GM10266 (cell line): Measurements from ENCODE around the gene LMBR1L.
A peak's percentile ranks its signal among the peaks of the same experiment; 100 is the strongest.

Experiments
- DNase-seq: peaks from one replicate; pipeline ENCODE4 v3.0.0; 2012; ENCODE audit errors: extremely low spot score
- CTCF ChIP-seq: IDR thresholded peaks from 2 replicates; pipeline ENCODE4 v1.5.1; 2012; ENCODE audit warnings: mild to moderate bottlenecking, low read depth; ENCODE audit not compliant: control insufficient read depth, insufficient read depth; ENCODE audit errors: missing control alignments

Gene LMBR1L

DNA sequence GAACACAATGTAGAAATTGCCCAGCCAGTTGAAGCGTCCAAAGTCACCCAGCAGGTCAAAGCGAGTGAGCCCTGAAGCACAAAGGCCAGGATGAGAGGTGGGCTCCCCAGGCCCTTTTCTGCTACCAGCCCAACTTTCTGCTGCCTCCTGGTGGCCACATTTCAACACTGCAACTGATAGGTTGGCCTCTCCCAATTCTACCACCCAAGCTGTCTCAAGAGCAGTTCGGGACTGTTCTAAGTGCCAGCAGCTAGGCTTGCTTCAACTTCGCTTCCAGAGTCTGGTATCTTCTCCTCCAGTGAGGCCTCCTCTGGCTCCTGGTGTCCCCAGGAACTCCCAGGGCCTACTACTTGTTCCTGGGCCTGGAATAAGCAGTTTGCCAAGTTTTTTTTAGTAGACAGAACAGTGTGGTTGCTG lies 12.6 kb downstream of the LMBR1L start:
- DNase-seq, result peak; percentile 72
- peak; percentile 79 for TF ChIP-seq CTCF

DNA sequence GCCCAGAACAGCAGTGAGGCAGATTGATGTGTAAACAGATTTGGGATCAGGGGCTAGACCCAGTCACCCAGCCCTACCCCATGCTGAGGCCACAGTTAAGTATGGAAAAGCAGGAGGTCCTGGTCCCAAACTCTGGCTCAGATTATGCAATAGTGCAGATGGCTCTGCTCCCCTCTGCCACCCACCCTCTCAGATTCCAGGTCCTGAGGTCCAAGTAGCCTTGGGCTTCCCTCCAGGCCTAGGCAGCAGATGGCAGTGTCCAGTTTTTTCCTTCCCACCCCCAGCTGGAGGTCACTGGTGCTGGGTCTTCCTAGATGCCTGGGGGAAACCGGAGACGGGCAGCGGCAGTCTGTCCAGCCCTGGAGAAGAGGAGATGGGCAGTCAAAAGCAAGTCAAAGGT lies 13.3 kb downstream of the LMBR1L start:
- TF ChIP-seq CTCF, result no peak
- no peak for DNase-seq

- DNase-seq, result no peak
- no peak for TF ChIP-seq CTCF
Measured at GRCh38 chr12:49094975-49095365, 15.7 kb downstream of the LMBR1L start.

DNA sequence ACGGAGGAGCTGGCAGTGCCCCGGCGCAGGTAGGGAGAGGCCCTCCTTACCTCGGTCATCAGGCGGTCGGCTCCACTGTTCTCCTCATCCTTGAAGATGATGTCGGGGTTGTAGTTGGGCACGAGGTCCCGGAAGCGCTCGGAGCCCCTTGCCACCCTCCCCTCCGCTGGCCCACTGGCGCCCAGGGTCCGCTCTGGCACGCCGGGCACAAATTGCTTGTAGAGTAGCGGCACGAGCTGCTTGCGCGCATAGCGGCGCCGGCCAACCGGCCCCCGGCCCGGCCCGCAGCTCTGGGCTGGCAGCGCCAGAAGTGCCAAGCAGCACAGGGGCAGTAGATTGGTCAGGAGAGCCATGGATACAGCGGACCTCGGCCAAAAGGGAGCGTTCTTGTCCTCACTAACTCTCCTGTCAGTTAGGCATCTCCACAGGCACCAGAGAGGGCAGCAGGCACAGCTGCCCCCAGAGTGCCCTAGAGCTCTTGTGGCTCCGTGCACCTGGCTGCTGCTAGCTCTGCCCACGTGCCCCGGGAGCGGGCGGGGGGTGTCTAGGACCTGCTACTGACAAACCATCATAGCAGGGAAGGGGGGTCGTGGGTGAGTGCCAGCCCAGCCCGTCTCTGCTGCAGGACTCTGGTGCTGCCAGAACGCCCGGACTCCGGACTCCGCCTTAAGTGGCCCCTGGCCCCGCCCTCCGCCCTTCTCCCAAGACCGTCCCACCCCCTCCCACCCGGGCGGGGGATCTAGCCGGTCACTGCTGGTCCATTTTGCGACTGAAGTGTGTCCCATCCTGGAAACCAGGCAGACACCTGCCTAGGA lies 16.3 kb downstream of the LMBR1L start, which contains the start of gene DHH:
DHH (minus strand) TSS at position 642 of the 815 bp plus-strand sequence; CDS start at position 353, 289 bp downstream.
- TF ChIP-seq CTCF, result no peak
- no peak for DNase-seq

DNA sequence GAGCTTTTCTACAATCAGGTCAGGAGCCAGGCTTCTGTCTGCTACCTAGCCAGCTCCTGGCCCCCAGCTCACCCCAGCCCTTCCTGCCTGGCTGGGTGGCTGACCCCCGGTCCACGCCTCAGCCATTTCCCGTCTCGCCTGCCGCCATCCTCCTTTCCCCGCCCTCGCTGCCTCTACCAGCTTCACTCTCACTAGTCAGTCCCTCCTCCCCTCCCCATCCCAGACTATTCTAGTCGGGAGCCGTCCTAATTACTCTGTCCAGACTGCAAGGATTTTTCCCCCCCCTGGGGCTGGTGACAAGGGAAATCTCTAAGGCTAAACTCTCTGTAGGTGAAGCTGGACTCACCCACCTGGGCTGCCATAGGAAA lies 16.9 kb downstream of the LMBR1L start:
- no peak for TF ChIP-seq CTCF
- DNase-seq, result no peak

DNA sequence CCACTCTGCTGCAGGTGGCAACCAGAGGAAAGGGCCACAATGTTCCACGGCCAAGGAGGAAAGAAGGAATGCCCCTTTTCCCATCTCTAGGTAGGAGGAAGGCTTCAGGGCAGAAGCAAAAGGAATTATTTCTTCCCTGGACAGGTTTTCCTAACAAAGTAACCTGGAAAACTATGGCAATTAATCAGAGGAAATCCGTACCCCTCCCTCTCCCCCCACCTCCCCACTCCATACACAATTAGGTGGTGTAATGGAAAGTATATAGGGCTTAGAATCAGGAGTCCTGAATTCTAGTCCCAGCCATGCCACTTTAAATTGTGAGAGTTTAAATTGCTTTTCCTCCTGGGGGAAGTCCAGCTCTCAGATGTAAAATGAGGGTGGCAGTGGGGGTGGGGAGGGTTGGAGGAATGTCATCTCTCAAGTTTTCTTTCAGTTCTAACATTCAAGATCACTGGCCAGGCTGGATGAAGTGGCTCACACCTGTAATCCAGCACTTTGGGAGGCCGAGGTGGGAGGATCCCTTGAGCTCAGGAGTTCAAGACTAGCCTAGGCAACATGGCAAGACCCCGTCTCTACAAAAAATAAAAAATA lies 17.7 kb downstream of the LMBR1L start:
- no peak for DNase-seq
- no peak for TF ChIP-seq CTCF

DNA sequence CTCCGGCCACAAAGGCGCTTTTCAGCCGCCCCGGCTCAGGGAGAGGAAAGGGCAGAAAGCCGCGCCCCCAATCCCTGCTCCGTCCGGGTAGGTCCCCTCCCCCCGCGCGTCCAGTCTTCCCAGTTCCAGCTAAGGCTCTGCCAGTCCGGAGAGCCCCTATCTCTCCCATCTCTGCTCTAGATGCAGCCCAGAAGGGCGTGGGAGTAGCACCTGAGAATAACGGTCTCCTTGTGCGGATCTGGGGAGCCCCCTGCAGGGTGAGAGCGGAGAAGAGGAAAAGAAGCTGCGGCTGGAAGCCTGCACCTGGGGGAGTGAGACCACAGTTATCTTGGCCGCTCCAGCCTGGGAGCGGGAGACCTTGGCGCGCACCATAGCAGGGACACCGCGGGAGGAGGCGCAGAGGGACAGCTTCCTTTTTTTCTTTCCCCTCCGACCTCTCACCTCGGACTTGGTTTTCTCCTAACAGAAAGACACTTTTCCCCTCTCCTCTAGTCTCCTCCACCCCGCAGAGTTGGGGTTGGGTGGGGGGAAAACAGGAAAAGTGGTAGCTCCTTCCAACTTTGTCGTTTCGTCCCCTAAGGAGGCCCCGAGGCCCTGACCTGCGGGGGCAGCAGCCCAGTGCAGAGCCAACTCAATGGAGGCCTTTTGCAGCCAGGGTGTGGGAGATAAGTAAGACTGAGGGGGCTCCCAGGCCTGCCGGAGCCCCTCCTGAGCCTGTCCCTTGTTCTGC lies 18.4 kb downstream of the LMBR1L start:
- peak; percentile 70 for TF ChIP-seq CTCF
- DNase-seq, result peak; percentile 87
